Ureter (tissue), 1 donor: Measurements from ENCODE around the gene ZNF490. TPM values are rescaled to one million over a fixed set of nuclear protein-coding genes. Genes with fewer than 3 reads are reported as not detected.
"Not testable (repeated sequence)": the region's sequence is repeated elsewhere in the genome, so short reads cannot be mapped to it uniquely, and the experiment has no call there.

Experiments
- DNase-seq: peaks from one replicate; pipeline ENCODE4 v3.0.0-alpha.2; 2020; ENCODE audit warnings: low spot score
- total RNA-seq: library from RNA; stranded (reverse); gene quantifications from one replicate; pipeline ENCODE4 v1.2.4, GENCODE V29; 2023
- donor health status: DM: yes; HTN: yes; CAD: no.

ZNF490 gene
- total RNA-seq, result 12.1 TPM

- peak; percentile 100 for DNase-seq
These were observed at the start of gene ZNF490, which contains the start of gene ZNF791 for GRCh38 chr19:12610540-12611360. Gene ZNF490, minus strand, starts transcription at chr19:12610813. Its CDS starts 133 bp downstream, at chr19:12610680. Gene ZNF791, plus strand, starts transcription at chr19:12610920. Its CDS starts 160 bp downstream, at chr19:12611080.

- DNase-seq, result no peak
These were observed 47.4 kb upstream of the ZNF490 start for GRCh38 chr19:12657966-12658365.

- DNase-seq, result no peak
These were observed 46.4 kb upstream of the ZNF490 start for GRCh38 chr19:12656899-12657571.

- no peak for DNase-seq
These were observed 44.9 kb upstream of the ZNF490 start for GRCh38 chr19:12655546-12655945.

GRCh38 chr19:12652219-12652618 lies 41.6 kb upstream of the ZNF490 start:
- no peak for DNase-seq

- no peak for DNase-seq
These were observed 39.3 kb upstream of the ZNF490 start for GRCh38 chr19:12649941-12650340.

GRCh38 chr19:12648088-12648487 lies 37.5 kb upstream of the ZNF490 start:
- no peak for DNase-seq

- peak; percentile 77 for DNase-seq
These were observed 37.0 kb upstream of the ZNF490 start for GRCh38 chr19:12647490-12648071.

GRCh38 chr19:12647047-12647446 lies 36.4 kb upstream of the ZNF490 start:
- no peak for DNase-seq

GRCh38 chr19:12646551-12646950 lies 35.9 kb upstream of the ZNF490 start:
- DNase-seq, result no peak

GRCh38 chr19:12643716-12644115 lies 33.1 kb upstream of the ZNF490 start:
- DNase-seq, result not testable (repeated sequence)

- DNase-seq, result no peak
These were observed 31.9 kb upstream of the ZNF490 start for GRCh38 chr19:12642506-12642905.

- DNase-seq, result no peak
These were observed 30.8 kb upstream of the ZNF490 start for GRCh38 chr19:12641456-12641855.

- DNase-seq, result peak; percentile 87
These were observed 29.4 kb upstream of the ZNF490 start for GRCh38 chr19:12639901-12640613.

GRCh38 chr19:12638611-12639182 lies 28.1 kb upstream of the ZNF490 start:
- DNase-seq, result no peak

- DNase-seq, result no peak
These were observed 26.0 kb upstream of the ZNF490 start for GRCh38 chr19:12636631-12637030.

GRCh38 chr19:12629215-12629614 lies 18.6 kb upstream of the ZNF490 start:
- no peak for DNase-seq

- no peak for DNase-seq
These were observed 17.7 kb upstream of the ZNF490 start for GRCh38 chr19:12628040-12629022.

- DNase-seq, result no peak
These were observed 16.3 kb upstream of the ZNF490 start for GRCh38 chr19:12626958-12627357.

GRCh38 chr19:12623361-12624031 lies 12.9 kb upstream of the ZNF490 start:
- no peak for DNase-seq
